DMS153 (cell line): ENCODE measurements around the gene RASGEF1B.
A peak's percentile ranks its signal among the peaks of the same experiment; 100 is the strongest.
"Not testable (repeated sequence)": the region's sequence is repeated elsewhere in the genome, so short reads cannot be mapped to it uniquely, and the experiment has no call there.

ENCODE experiments used
- DNase-seq: peaks from one replicate; lab custom pipeline; 2025; lab: John Stamatoyannopoulos, UW

RASGEF1B gene

GRCh38 chr4:81498046-81498445 lies 26.3 kb upstream of the RASGEF1B start:
- no peak for DNase-seq

DNA sequence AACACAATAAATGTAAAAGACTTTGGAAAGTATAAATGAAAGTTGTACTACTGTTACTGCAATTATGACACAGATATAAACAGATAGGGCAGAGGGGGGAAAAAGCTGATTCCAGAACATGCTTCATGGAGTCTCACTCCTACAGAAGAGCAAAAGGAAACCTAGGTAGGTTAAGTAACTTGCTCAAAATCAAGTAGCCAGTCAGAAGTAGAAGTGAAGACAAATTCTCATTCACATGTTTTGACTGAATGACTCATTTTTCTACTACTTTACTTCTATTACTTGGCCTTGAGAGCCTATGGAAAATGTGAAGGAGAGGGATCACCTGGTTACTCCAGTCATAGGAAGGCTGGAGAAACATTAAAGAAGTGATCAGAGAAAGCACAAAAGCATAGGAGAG lies 23.6 kb upstream of the RASGEF1B start:
- no peak for DNase-seq

GRCh38 chr4:81494031-81494431 lies 22.3 kb upstream of the RASGEF1B start:
- DNase-seq: no peak

- no peak for DNase-seq
Observed at GRCh38 chr4:81492606-81493230, 21.0 kb upstream of the RASGEF1B start.

- DNase-seq: no peak
Observed at GRCh38 chr4:81491943-81492342, 20.2 kb upstream of the RASGEF1B start.

GRCh38 chr4:81490403-81491160 lies 18.9 kb upstream of the RASGEF1B start:
- DNase-seq: no peak

GRCh38 chr4:81486502-81486901 lies 14.8 kb upstream of the RASGEF1B start:
- no peak for DNase-seq

DNA sequence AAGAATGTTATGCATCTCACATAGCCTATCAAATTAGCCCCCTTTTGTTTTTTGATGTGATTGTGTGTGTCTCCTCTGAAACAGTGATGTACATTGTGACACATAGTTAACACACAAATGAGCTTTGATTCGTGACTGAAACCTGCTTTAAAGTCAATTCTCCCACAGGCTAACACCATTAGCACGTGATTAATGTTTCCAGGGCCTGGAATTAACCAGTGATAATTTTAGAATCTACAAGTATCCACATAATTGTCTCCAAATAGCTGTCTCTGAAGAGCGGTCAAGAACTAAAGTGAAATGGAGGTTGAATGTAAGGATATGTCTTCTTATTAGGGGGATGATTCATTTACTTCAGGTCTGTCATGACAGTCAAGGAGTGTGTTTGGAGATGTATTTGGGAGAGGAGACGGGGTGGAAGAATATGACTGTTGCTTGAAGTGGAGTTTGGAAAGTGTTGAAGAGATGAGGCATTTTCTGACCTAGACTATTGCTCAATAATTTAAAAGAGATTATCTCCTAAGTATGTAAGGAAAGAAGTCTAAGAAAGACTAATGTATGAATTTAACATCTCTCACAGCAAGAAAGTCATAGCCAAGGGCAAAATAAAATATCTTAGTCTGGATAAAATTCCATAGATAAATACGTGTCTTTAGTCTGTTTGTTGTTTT lies 13.7 kb upstream of the RASGEF1B start:
- DNase-seq: no peak

DNA sequence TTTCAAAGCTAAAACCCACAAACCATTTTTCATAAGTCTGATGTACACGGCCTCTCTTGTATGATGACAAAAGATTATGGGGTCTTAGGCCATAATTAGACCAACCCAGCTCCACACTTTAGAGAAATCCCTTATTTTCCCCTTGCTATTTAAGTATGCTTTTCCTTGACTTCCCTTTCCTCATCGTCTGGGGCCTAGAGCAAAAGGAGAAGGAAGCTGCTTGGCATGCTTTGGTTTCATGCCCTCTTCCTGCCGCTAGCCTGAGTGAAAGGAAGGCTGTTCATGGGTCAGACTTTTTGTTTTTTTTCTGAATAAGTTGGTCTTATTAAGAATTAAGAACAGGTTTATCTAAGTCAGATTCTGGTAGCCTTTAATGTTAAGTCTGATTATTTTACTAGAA lies 10.6 kb upstream of the RASGEF1B start:
- no peak for DNase-seq

DNA sequence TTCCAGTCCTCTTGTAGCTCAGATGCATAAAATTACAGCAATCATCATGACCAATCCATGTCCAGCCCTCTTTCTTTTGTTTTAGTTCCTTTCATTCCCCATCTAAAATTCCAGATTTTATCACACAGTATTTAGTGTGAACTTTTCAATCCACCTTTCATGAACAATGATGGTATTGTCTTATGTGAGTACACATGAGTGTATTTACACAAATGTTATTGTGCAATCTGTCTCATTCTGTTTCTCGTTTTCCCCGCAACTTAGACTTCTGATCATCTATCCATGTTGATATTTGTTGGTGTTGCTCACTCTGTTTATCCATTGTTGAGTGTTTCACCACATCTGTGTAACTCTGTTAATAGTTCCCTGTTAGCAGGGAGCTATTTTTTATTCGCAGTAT lies 9.4 kb upstream of the RASGEF1B start:
- no peak for DNase-seq

DNA sequence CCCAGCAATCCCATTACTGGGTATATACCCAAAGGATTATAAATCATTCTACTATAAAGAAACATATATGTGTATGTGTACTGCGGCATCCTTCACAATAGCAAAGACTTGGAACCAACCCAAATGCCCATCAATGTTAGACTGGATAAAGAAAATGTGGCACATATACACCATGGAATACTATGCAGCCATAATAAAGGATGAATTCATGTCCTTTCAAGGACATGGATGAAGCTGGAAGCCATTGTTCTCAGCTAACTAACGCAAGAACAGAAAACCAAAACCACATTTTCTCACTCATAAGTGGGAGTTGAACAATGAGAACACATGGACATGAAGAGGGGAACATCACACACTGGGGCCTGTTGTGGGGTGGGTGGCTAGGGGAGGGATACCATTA lies 7.9 kb upstream of the RASGEF1B start:
- not testable (repeated sequence) for DNase-seq

GRCh38 chr4:81473331-81474265 lies 1.9 kb upstream of the RASGEF1B start:
- peak; percentile 48 for DNase-seq

- DNase-seq: peak; percentile 96
Observed at GRCh38 chr4:81472281-81473182, 825 bp upstream of the RASGEF1B start.

DNA sequence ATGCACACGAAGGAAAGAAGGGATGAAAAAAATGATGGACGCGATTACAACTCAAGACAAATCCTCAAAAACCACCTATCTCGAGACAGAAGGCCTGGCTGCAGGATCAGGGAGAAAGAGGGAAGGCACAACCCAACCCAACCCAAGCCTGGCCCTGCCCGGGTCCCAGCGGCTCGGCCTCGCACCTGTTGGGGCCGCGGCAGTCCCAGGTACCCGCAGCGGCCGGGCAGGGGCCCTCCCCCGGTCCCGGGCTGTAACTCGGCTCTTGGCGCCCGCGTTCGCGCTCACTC lies 464 bp downstream of the RASGEF1B start:
- DNase-seq: no peak

GRCh38 chr4:81470456-81471297 lies 1.0 kb downstream of the RASGEF1B start:
- no peak for DNase-seq

- no peak for DNase-seq
Observed at GRCh38 chr4:81469781-81470455, 1.8 kb downstream of the RASGEF1B start.

DNA sequence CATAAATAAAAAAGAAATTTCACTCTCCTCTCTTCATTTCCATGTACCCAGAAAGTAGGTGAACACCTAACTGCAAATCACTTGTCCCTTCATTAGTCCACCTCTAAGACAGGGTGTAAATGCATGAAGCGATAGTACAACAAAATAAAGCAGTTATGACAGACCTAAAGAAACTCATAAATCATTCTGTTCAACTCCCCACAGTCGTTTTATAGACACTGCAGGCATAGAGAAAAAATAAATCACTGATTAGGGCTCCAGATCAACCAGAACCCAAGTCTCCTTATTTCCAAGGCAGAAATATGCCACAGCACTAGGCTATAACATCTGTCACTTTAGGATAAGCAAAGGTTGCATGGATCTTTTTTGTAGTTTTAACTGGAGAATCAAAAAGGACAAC lies 3.0 kb downstream of the RASGEF1B start:
- no peak for DNase-seq

DNA sequence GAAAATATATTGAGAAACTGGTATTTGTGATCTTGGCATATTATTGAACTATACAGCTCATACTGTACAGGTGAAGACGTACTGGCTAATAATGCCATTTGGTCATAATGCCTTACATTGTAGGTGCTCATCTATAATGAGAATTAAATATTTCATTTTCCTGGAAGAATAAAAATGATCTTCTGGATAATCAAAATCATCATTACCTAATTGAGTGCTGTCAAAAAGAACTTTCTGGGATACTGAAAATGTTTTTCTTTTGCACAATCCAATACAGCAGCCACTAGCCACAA lies 4.1 kb downstream of the RASGEF1B start:
- no peak for DNase-seq

GRCh38 chr4:81466841-81467671 lies 4.7 kb downstream of the RASGEF1B start:
- peak; percentile 60 for DNase-seq
